GM19324 (cell line): Measurements from ENCODE around the gene PYCARD.
"Not testable (repeated sequence)": the region's sequence is repeated elsewhere in the genome, so short reads cannot be mapped to it uniquely, and the experiment has no call there.

Experiments
- ATAC-seq: cut with Tn5 transposase; IDR thresholded peaks from one replicate; pipeline ENCODE4 v1.9.1; 2021; ENCODE audit warnings: mild to moderate bottlenecking, moderate library complexity; ENCODE audit not compliant: unreplicated experiment, low FRiP score

Gene PYCARD

DNA sequence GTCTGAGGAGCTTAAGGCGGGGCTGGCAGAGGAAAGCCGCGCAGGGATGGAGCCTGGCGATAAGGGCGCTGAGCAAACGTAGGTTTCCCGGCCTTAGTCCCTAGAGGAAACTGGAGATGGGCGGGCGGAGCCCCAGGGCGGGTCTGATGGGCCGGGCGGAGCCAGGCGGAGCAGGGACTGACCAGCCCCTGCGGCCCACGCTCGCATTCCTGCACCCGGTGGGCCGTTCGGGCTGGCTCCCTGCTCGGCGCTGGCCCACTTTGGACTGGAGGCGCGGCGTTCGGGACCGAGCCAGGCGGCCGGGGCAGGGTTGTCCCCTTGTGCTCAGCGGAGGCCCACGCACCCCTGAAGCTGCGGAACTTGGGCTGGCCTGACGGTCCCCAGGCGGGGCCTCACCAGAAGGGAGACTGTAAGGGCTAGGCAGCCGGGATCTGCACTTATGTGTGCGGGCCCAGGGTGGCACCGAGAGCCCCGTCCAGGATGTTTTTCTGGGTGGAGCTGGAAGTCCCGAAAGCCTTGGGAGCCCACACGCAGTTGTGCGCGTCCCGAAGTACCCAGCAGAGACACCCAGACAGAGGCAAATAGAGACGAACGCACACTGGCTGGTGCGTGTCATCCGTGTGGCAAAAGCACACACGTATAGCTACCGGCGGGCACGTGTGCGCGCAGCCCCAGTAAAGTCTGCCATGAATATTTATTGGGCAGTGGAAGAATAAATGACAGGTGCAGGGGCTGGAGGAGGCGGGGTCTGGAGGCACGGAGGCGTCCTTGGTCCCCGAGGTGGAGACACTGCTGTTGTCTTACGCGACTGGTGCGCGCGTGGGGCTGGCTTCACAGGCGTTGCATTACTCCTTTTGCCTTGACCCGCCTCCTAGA is 13.0 kb upstream of the PYCARD start:
- no peak for ATAC-seq

DNA sequence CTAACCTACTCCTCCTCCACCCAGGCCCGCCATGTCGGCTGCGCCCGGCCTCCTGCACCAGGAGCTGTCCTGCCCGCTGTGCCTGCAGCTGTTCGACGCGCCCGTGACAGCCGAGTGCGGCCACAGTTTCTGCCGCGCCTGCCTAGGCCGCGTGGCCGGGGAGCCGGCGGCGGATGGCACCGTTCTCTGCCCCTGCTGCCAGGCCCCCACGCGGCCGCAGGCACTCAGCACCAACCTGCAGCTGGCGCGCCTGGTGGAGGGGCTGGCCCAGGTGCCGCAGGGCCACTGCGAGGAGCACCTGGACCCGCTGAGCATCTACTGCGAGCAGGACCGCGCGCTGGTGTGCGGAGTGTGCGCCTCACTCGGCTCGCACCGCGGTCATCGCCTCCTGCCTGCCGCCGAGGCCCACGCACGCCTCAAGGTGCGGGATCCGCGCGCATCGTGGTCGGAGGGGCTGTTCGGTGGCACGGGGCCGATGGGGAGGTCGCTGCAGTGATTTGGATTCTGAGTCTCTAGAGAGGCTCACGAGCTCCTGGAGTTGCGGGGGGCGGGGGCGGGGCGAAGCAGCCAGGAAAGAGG is 12.2 kb upstream of the PYCARD start:
- ATAC-seq = no peak

DNA sequence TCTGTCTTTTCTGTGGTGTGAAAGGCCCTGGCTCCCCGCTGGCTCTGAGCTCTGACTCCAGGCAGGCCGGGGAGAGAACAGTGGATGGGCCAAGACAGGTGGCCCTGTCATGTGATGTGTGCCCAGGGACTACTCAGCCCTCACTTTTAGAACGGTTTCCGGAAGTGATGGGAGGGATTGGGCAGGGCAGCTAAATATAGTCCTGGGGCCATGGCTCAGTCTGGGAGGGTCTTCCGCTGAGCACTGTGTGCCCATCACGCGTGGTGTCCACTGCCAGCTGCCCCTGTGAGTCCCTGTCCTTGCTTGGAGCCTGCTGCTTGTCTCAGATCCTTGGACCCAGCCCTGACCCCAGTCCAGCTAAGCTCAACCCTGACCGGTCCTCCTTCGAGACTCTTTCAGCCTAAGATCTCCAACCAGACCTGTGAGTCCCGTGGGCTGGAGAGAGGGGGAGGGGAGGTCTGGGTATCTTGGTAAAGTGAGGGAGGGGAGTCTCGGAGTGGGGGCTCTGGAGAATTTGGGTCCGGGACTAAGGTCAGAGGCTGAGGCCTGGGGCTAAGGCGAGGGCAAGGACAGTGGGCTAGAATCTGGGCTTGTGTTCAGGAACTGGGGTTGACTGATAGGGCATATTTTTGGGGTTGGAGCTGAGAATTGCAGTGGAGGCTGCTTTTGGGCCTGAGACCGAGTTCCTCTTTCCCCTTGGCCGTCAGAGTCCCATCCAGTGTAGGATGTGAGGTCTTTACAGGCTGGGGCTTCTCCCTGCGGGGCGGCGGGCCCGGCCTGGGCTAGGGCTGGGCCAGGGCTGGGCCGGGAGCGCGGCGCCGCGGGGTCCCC is 11.5 kb upstream of the PYCARD start, which contains the start of gene TRIM72:
TSS of gene TRIM72 (plus strand) at position 243 of the 831 bp plus-strand sequence. CDS start 620 bp downstream, outside the sequence.
- ATAC-seq = no peak

DNA sequence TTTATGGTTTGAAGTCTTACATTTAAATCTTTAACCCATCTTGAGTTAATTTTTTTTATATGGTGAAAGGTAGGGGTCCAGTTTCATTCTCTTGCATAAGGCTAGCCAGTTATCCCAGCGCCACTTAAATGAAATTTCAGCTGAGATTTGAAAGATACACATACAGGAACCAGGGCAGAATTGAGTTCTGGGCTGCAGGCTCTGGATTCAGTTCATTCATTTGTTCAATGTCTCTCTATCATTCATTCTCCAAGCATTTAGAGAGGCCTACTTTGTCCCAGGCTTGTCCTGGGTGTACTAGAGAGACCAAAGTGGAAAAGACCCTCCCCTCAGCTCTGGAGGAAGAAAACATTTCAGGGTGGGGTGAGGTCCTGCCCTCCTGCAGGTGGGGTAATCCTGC is 10.8 kb upstream of the PYCARD start:
- ATAC-seq = no peak

DNA sequence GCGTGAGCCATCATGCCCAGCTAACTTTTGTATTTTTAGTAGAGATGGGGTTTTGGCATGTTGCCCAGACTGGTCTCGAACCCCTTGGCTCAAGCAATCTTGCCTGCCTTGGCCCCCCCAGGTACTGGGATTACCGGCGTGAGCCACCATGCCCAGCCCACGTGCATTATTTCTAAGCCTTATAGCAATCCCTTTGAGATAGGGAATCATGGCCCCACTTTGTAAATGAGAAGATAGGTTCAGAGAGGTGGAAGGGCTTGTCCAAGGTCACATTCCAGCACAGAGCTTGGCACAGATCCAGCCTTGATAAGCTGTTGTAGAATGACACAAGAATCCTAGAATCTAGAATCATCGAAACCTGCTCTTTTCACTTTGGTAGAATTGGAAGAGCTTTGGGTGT is 4.2 kb upstream of the PYCARD start:
- no peak for ATAC-seq

DNA sequence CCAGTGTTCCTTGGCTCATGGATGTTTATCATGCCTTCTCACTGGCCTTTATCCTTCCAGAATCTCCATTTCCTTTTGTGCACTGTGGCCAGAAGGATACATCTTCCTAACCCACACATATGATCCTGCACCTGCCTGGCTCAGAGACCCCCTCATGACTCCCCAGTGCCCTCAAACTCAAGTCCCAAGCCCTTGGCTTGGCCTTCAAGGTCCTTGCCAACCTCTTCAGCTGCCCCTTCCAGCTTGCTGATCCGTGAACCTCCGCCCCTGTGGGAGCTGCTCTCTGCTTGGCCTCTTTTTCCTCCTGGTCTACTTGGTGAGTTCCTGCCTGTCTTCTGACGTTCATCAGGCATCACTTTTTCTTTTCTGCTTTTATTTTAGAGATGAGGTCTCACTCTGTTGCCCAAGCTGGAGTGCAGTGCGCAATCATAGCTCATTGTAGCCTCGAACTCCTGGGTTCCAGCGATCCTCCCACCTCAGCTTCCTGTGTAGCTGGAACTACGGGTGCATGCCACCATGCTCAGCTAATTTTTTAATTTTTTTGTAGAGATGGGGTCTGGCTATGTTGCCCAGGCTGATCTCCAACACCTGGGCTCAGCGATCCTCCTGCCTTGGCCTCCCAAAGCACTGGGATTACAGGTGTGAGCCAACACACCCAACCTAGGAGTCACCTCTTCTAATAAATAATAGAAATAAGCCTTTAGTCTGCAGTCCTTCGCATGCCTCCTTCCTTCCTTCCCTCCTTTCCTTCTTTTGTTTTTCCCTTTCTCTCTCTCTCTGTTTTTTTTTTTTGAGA is 2.5 kb upstream of the PYCARD start:
- no peak for ATAC-seq

DNA sequence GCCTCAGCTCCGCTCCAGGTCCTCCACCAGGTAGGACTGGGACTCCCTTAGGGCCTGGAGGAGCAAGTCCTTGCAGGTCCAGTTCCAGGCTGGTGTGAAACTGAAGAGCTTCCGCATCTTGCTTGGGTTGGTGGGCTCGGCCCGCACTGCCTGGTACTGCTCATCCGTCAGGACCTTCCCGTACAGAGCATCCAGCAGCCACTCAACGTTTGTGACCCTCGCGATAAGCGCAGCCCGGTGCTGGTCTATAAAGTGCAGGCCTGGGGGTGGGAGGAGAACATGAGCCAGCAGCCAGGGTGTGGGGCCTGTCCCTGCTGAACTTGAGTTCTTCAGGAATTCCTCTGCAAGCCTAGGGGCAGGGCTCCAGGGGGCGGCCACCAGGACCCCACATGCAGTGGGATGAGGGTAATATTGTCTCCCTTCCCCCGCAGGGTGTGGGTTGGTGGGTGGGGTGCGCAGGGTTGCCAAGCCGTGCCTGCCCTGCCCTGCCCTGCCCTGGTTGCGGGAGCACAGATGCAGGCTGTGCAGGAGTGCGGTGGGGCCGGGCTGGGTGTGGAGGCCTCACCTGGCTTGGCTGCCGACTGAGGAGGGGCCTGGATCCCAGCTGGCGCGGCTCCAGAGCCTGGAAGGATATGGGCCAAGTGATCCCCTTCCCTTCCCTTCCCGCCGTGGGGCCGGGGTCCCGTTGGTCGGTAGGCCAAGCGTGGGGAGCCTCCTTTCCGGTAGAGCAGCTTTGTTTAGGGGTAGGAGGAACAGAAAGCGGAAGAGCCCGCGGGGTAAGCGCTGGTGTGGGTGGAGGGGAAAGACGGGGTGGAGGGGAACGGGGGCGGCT is 762 bp downstream of the PYCARD start:
- peak; percentile 52 for ATAC-seq

DNA sequence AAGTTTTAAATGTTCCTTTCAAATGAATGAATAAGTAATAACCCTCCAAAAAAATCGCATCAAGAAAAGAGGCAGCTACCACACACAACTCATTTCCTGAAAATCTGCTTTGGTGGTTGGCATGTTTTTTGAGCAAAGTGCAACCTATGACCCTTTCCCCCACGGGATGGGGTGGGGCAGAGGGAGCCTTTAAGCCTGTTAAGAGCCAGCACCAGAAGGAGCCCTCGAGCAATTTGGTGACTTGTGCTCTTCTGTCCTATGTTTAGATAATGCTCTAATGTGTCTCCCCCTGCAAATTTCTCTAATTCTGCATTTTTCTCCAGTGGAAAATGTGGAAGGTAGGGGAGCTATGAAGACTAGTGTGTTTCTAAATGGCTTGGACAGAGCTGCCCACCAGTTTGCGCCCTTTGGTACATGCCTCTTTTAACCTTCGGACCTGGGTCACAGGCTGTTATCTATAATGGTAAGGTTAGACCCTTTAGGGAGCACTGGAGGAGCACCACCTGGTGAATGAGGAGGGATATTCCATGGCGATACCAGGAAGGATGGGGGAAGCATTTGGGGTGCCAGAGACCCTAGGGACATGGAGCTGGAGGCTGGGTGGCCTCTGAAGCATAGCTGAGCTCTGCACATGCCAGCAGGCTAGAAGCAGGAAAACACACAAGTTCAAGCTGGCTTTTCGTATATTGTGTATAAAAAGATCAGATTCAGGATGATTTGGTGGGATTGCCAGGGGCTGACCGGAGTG is 1.6 kb downstream of the PYCARD start:
- ATAC-seq = no peak

DNA sequence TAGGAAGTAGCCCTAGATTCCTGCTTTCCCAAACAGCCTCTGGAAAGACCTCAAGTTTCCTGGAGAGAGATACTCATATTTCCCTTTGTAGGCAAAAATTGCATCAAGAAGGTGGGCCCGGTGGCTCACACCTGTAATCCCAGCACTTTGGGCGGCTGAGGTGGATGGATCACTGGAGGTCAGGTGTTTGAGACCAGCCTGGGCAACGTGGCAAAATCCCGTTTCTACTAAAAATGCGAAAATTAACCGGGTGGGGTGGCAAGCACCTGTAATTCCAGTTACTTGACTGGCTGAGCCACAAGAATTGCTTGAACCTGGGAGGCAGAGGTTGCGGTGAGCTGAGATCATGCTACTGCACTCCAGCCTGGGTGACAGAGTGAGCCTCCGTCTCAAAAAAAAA is 2.4 kb downstream of the PYCARD start:
- not testable (repeated sequence) for ATAC-seq

DNA sequence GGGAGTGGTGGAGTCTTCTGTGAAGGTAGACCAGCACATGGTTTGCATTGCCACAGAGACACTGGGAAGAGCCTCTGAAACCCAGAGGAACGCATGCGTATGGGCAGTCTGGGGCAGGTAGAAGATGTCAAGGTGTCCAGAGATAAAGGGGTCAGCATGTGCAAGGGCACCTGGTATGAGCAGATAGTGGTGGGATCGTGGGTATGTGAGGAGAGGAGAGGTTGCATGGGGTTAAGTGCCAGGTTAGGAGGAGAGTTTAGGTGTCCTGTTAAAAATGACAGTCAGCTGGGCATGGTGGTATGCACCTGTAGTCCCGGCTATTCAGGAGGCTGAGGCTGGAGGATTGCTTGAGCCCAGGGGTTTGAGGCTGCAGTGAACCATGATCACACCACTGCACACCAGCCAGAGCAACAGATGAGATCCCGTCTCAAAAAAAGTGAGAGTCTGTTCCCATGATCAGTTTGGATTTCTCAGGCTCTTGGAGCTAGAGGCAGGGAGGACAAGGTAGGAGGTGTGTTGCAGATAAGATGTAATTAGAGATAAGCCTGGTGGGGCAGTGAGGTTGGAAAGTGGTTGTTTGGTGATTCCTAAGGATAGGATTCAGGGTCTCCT is 3.0 kb downstream of the PYCARD start:
- ATAC-seq = no peak

DNA sequence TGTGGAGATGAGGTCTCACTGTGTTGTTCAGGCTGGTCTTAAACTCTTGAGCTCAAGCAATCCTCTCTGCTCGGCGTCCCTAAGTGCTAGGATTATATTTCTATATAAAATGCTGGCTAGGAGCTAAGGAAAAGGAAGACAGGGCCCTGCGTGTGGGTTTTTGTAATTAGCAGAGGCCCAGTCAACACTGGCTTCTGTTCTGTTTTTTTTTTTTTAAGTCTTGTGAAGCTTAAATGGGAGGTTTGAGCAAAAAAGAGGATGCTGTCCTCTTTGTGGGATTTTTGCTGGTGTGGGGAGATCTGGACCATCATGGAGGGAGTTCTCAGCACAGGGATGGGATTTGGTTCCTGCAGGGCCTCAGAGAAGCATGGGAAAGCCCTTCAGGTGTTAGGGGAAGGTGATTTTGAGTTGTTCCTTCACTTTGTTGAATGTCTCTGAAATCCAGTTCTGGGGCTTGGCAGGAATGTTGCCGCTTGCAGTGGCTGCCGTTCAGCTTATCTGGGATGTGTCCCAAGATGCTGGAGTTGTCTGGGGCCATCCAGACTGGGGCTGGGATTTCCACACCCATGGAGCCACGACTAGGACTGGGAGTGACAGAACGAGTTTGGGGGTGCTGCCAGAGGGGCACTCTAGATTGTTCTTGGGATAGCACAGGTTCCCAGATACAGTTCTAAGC is 4.2 kb downstream of the PYCARD start:
- no peak for ATAC-seq

DNA sequence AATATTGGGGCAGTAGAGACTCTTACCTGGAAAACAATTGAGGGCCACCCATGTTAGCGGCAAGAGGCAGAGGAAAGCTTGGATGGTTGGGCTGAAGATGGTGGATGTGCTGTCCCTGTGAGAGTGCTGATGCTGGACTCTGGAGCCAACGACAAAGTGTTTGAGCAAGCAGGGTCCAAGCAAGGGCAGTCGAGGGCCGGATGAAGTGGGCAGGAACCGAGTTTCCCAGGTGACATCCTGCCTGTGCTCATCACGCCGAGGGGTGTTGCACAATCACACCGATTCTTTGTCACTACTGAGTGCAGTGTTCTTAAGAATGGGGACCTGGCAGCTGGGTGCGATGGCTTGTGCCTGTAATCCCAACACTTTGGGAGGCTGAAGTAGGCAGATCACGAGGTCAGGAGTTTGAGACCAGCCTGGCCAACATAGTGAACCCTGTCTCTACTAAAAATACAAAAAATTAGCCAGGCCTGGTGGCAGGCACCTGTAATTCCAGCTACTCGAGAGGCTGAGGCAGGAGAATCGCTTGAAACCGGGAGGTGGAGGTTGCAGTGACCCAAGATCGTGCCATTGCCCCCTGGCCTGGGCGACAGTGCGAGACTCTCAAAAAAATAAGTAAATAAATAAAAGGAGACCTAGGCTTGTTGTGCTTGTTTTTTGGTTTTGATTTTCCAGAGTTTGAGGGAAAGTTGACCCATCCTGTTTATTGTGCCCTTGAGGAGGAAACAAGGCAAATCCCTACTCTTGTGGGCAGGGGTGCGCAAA is 6.1 kb downstream of the PYCARD start:
- no peak for ATAC-seq

DNA sequence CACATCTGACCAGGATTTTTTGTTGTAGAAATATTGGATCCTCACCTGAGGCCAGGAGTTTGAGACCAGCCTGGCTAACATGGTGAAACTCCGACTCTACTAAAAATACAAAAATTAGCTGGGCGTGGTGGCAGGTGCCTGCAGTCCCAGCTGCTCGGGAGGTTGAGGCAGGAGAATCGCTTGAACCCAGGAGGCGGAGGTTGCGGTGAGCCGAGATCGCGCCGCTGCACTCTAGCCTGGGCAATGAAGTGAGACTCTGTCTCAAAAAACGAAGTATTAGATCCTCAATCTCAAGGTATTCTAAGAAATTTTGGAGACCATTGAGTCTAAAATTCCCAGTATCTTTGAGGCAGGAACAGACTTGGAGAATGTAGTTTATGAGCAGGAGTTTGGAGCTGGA is 6.7 kb downstream of the PYCARD start:
- not testable (repeated sequence) for ATAC-seq

DNA sequence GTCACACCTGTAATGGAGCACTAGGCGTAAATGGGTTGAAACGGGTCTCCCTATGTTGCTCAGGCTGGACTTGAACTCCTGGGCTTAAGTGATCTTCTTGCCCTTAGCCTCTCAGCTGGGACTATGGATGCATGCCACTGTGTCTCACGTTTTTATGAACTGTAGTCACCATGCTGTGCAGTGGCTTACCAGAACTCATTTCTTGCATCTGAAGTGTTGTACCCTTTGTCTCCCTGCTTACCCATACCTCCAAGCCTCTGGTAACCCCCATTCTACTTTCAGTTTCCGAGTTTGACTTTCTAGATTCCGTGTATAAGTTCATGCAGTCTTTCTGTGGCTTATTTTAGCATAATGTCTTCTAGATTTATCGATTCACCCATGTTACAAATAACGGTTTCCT is 7.7 kb downstream of the PYCARD start:
- no peak for ATAC-seq

DNA sequence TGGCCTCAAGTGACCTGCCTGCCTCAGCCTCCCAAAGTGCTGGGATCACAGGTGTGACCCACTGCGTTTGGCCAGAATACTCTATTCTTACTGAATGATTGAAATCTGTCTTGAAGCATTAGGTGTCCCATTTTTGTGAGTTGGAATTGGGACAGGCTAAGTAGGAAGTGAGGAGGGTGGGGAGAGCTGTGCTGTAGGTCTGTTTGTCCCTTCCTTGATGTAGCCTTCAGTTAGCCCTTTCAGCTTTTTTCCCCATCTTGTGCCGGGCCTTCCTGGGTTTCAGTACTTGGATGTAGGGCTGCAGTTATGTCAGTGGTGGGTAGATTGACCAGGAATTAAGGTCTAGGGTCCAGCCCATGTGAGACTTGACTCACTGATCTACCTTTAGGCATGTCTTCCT is 8.7 kb downstream of the PYCARD start:
- no peak for ATAC-seq

DNA sequence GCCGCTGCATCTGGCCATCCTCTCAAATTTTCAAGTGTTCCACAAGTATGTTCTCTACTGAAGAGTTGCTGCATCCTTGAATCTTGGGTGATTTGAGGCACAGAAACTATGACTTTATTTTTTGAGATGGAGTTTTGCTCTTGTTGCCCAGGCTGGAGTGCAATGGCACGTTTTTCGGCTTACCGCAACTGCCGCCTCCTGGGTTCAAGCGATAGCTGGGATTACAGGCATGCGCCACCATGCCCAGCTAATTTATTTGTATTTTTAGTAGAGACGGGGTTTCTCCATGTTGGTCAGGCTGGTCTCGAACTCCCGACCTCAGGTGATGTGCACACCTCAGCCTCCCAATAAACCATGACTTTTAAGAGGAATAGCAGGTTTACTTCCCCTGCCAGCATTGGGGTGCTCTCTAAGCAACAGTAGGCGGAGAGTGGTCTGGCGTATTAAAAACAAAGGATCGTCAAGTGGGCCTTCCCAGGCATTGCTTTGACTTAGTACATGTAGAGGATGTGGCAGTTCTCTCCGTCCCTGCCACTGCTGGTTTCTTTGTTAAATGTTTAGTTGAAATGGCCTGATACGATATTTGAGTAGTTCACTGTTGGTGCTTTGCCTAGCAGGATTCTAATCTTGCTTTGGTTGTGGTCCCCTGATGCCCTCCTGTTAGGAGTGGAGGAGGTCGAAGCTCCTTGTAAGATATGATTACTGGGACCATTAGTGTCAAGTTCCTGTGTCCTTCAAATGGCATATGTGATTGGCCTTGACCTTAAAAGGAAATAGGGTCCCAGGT is 9.5 kb downstream of the PYCARD start:
- ATAC-seq = no peak
